ENCODE results near the gene CDON. TPM values are rescaled to one million over a fixed set of nuclear protein-coding genes. Genes with fewer than 3 reads are reported as not detected.

The CDON gene
- total RNA-seq, 2 experiments from 2014 or later: 1.9 to 2.7 TPM

- Histone ChIP-seq H3K27me3 (ENCODE audit: control insufficient read depth in 1 of 2, insufficient read depth in 2 of 2, low read length in 2 of 2) (no peaks in the 10 kb centered on the region), H3K4me3 (ENCODE audit: low read length) (no peak overlapping the region), H3K4me1 (ENCODE audit: insufficient read depth, low read length) (no peaks in the 10 kb centered on the region), H3K27ac (ENCODE audit: low read depth in 1 of 2, low read length in 2 of 2) (no peak overlapping the region), H3K36me3 (ENCODE audit: insufficient read depth, low read length) (no peaks in the 10 kb centered on the region), H3K9me3 (ENCODE audit: control insufficient read depth in 1 of 2, insufficient read depth in 1 of 2, low read length in 2 of 2) (no peaks in the 10 kb centered on the region)
- intact Hi-C loops (cut with DNase I, micrococcal nuclease): loop anchor here in 1 of 2 experiments (10.0 kb wide), 1 partner anchor 109 kb away; no protein-coding TSS in a partner anchor
- Mint-ChIP-seq H3K27me3 (no peaks in the 10 kb centered on the region), H3K4me3 (no peak overlapping the region), H3K4me1 (ENCODE audit: low read depth) (no peaks in the 10 kb centered on the region), H3K36me3 (ENCODE audit: low read depth) (peaks cover 4% of the 10 kb centered on the region), H3K9me3 (no peaks in the 10 kb centered on the region), H3K27ac (no peak overlapping the region)
- DNase-seq: no peak
- CTCF ChIA-PET: no interaction called here
- POLR2A ChIA-PET: no interaction called here
- ATAC-seq (ENCODE audit: poor library complexity): no peak
- TF ChIP-seq CTCF (IDR thresholded peaks at IDR 0.05): no peak
Measured at GRCh38 chr11:126006068-126006467, 56.6 kb downstream of the CDON start.

- H3K4me3 Mint-ChIP-seq: no peak overlapping the region
- no peaks in the 10 kb centered on the region for H3K27me3 Mint-ChIP-seq
- no peak for TF ChIP-seq CTCF (IDR thresholded peaks at IDR 0.05)
- CTCF ChIA-PET: no interaction called here
- H3K36me3 Mint-ChIP-seq (ENCODE audit: low read depth): peaks cover 10% of the 10 kb centered on the region
- no peak overlapping the region for H3K27ac Mint-ChIP-seq
- no peak overlapping the region for H3K4me3 ChIP-seq (ENCODE audit: low read length)
- H3K27me3 ChIP-seq (ENCODE audit: control insufficient read depth in 1 of 2, insufficient read depth in 2 of 2, low read length in 2 of 2): no peaks in the 10 kb centered on the region
- no peak for DNase-seq
- no peak for ATAC-seq (ENCODE audit: poor library complexity)
- H3K36me3 ChIP-seq (ENCODE audit: insufficient read depth, low read length): no peaks in the 10 kb centered on the region
- no peaks in the 10 kb centered on the region for H3K9me3 Mint-ChIP-seq
- H3K4me1 Mint-ChIP-seq (ENCODE audit: low read depth): no peaks in the 10 kb centered on the region
- intact Hi-C loops (cut with DNase I, micrococcal nuclease): loop anchor here in 1 of 2 experiments (10.0 kb wide), 1 partner anchor 113 kb away; no protein-coding TSS in a partner anchor
- no peaks in the 10 kb centered on the region for H3K9me3 ChIP-seq (ENCODE audit: control insufficient read depth in 1 of 2, insufficient read depth in 1 of 2, low read length in 2 of 2)
- no peak overlapping the region for H3K27ac ChIP-seq (ENCODE audit: low read depth in 1 of 2, low read length in 2 of 2)
- no peaks in the 10 kb centered on the region for H3K4me1 ChIP-seq (ENCODE audit: insufficient read depth, low read length)
- POLR2A ChIA-PET: no interaction called here
Measured at GRCh38 chr11:126002181-126002580, 60.5 kb downstream of the CDON start.

- no peak overlapping the region for H3K27ac ChIP-seq (ENCODE audit: low read depth in 1 of 2, low read length in 2 of 2)
- intact Hi-C loops (cut with DNase I, micrococcal nuclease): no loop called here
- no peak for ATAC-seq (ENCODE audit: poor library complexity)
- no peak overlapping the region for H3K27ac Mint-ChIP-seq
- ChIA-PET POLR2A (no interaction called here), CTCF (no interaction called here)
- no peak overlapping the region for H3K4me3 Mint-ChIP-seq
- TF ChIP-seq CTCF (IDR thresholded peaks at IDR 0.05): no peak
- H3K27me3 Mint-ChIP-seq: no peaks in the 10 kb centered on the region
- no peaks in the 10 kb centered on the region for H3K4me1 Mint-ChIP-seq (ENCODE audit: low read depth)
- H3K9me3 ChIP-seq (ENCODE audit: control insufficient read depth in 1 of 2, insufficient read depth in 1 of 2, low read length in 2 of 2): no peaks in the 10 kb centered on the region
- H3K9me3 Mint-ChIP-seq: no peaks in the 10 kb centered on the region
- H3K27me3 ChIP-seq (ENCODE audit: control insufficient read depth in 1 of 2, insufficient read depth in 2 of 2, low read length in 2 of 2): no peaks in the 10 kb centered on the region
- H3K36me3 Mint-ChIP-seq (ENCODE audit: low read depth): peaks cover 25% of the 10 kb centered on the region
- H3K4me3 ChIP-seq (ENCODE audit: low read length): no peak overlapping the region
- no peaks in the 10 kb centered on the region for H3K4me1 ChIP-seq (ENCODE audit: insufficient read depth, low read length)
- DNase-seq: no peak
- H3K36me3 ChIP-seq (ENCODE audit: insufficient read depth, low read length): no peaks in the 10 kb centered on the region
Measured at GRCh38 chr11:125999234-125999880, 63.3 kb downstream of the CDON start.

Data from CD4-positive, alpha-beta T cell (primary cell).